ENCODE results near the gene HSP90AB1.

- TF ChIP-seq CTCF (IDR thresholded peaks at IDR 0.05; ENCODE audit: insufficient read depth, low read depth, low read length) (no peak), EZH2 (IDR thresholded peaks at IDR 0.05; ENCODE audit: insufficient read depth, low read length) (no peak)
These were observed 19.6 kb upstream of the HSP90AB1 start for GRCh38 chr6:44227148-44227793.

Data from astrocyte (in vitro differentiated cells and primary cell).